HAP-1 (cell line): ENCODE data around the gene CAB39L.

ENCODE experiments used
- DNase-seq, 2 experiments: peaks; one replicate each; pipeline ENCODE4 v3.0.0-alpha.2; 2016 to 2020; ENCODE audit warnings: low spot score in 2 of 2
- H3K27me3 ChIP-seq: fragments of 250-450 bp; sonication (Bioruptor Pico); 2 replicates; pipeline ENCODE4 v1.5.1; 2020; ENCODE audit warnings: low read depth, mild to moderate bottlenecking, moderate library complexity
- H3K36me3 ChIP-seq: fragments of 250-450 bp; sonication (Bioruptor Pico); replicated peaks from 2 replicates; pipeline ENCODE4 v1.5.1; 2020; ENCODE audit warnings: mild to moderate bottlenecking
- H3K4me1 ChIP-seq: fragments of 250-450 bp; sonication (Bioruptor Pico); 2 replicates; pipeline ENCODE4 v1.5.1; 2020; ENCODE audit warnings: mild to moderate bottlenecking
- H3K4me3 ChIP-seq: fragments of 250-450 bp; sonication (Bioruptor Pico); 2 replicates; pipeline ENCODE4 v1.5.1; 2020; ENCODE audit warnings: mild to moderate bottlenecking, moderate library complexity
- H3K9me3 ChIP-seq: fragments of 250-450 bp; sonication (Bioruptor Pico); 2 replicates; pipeline ENCODE4 v1.5.1; 2020; ENCODE audit warnings: mild to moderate bottlenecking, moderate library complexity
- in situ Hi-C: fragments of 300-500 bp; cut with MboI; formaldehyde crosslinking; loops from 3 replicates; pipeline ENCODE4 v1.14.3; 2020; ENCODE audit warnings: low sequenced_read_pairs, inconsistent platforms, mixed read lengths

CAB39L gene

DNA sequence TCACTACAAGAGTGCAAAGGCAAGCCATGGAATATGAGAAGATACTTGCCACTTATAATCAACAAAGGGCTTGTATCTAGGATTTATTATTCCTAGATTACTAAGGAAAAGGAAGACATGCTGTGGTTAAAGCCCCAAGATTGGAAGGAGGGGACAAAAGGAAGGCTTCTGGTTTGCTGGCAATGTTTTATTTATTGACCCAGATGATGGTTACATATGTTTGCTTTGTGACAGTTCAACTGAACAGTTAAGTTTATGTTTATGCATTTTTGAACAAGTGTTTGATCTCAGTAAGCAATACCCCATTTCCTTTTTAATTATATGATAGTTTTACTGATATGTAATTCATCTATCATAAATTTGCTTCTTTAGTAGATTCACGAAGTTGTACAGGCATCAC is 155.9 kb downstream of the CAB39L start:
- no peak overlapping the region for H3K4me3 ChIP-seq
- H3K36me3 ChIP-seq, result no peaks in the 10 kb centered on the region
- no peak for DNase-seq
- H3K4me1 ChIP-seq, result no peaks in the 10 kb centered on the region
- no peaks in the 10 kb centered on the region for H3K9me3 ChIP-seq
- in situ Hi-C loops, result no loop called here
- no peaks in the 10 kb centered on the region for H3K27me3 ChIP-seq

GRCh38 chr13:49279885-49280284 is 164.0 kb downstream of the CAB39L start:
- Histone ChIP-seq H3K4me1 (peaks cover 13% of the 10 kb centered on the region), H3K36me3 (no peaks in the 10 kb centered on the region), H3K9me3 (no peaks in the 10 kb centered on the region), H3K4me3 (no peak overlapping the region), H3K27me3 (no peaks in the 10 kb centered on the region)
- no peak for DNase-seq
- in situ Hi-C loops, result no loop called here

- peak in 1 of 2 experiments; percentile 55 for DNase-seq
- in situ Hi-C loops, result no loop called here
- no peaks in the 10 kb centered on the region for H3K9me3 ChIP-seq
- no peaks in the 10 kb centered on the region for H3K36me3 ChIP-seq
- H3K4me3 ChIP-seq, result no peak overlapping the region
- H3K27me3 ChIP-seq, result no peaks in the 10 kb centered on the region
- H3K4me1 ChIP-seq, result peaks cover 13% of the 10 kb centered on the region
These were observed 164.8 kb downstream of the CAB39L start for GRCh38 chr13:49279112-49279511.

DNA sequence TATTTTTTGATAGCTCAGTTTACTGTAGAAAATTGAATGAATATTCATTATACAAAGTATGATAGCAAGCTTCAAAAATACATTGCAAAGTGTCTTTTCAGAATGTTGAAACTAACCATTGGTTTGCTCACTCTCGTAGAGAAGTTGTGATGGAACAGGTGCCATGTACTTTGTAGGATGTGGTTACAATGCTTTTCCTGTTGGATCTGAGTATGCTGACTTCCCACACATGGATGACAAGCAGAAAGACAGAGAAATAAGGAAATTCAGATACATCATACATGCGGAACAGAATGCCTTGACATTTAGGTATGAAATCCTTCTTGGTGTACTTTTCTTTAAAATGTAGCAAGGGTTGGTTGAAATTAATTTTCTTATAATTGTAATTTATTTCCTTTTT is 165.7 kb downstream of the CAB39L start:
- no peaks in the 10 kb centered on the region for H3K27me3 ChIP-seq
- peaks cover 13% of the 10 kb centered on the region for H3K4me1 ChIP-seq
- H3K36me3 ChIP-seq, result no peaks in the 10 kb centered on the region
- in situ Hi-C loops, result no loop called here
- no peak overlapping the region for H3K4me3 ChIP-seq
- no peaks in the 10 kb centered on the region for H3K9me3 ChIP-seq
- DNase-seq, result no peak

GRCh38 chr13:49272296-49272695 is 171.6 kb downstream of the CAB39L start:
- Histone ChIP-seq H3K9me3 (no peaks in the 10 kb centered on the region), H3K4me1 (no peaks in the 10 kb centered on the region), H3K36me3 (no peaks in the 10 kb centered on the region), H3K27me3 (no peaks in the 10 kb centered on the region), H3K4me3 (no peak overlapping the region)
- in situ Hi-C loops, result no loop called here
- no peak for DNase-seq

GRCh38 chr13:49271264-49271663 is 172.6 kb downstream of the CAB39L start:
- no peak overlapping the region for H3K4me3 ChIP-seq
- H3K9me3 ChIP-seq, result no peaks in the 10 kb centered on the region
- no peaks in the 10 kb centered on the region for H3K36me3 ChIP-seq
- DNase-seq, result no peak
- no peaks in the 10 kb centered on the region for H3K27me3 ChIP-seq
- no peaks in the 10 kb centered on the region for H3K4me1 ChIP-seq
- in situ Hi-C loops, result no loop called here

DNA sequence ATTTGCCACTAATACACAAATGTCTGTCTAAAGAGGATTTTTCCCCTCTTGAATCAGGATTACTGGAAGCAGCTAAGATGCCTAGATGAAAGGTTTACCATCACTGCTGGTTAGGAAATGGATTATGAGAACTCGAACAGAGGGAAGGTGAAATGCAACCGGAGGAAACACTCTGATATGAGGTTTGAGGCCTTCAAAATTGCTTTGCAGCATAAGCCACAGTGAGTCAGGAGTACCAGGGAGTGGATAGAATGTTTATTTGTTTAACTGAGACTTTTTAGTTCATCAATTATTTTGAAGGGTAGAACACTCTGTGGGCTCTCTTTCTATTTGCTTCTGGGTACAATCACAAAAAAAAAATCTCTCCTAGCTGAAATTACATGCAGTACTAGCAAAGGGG is 178.0 kb downstream of the CAB39L start:
- Histone ChIP-seq H3K9me3 (no peaks in the 10 kb centered on the region), H3K27me3 (no peaks in the 10 kb centered on the region), H3K36me3 (peaks cover 10% of the 10 kb centered on the region), H3K4me3 (no peak overlapping the region), H3K4me1 (no peaks in the 10 kb centered on the region)
- DNase-seq, result no peak
- in situ Hi-C loops, result no loop called here

GRCh38 chr13:49262634-49263033 is 181.2 kb downstream of the CAB39L start:
- in situ Hi-C loops, result no loop called here
- Histone ChIP-seq H3K4me3 (no peak overlapping the region), H3K36me3 (peaks cover 11% of the 10 kb centered on the region), H3K4me1 (no peaks in the 10 kb centered on the region), H3K9me3 (no peaks in the 10 kb centered on the region), H3K27me3 (no peaks in the 10 kb centered on the region)
- no peak for DNase-seq

- DNase-seq, result no peak
- Histone ChIP-seq H3K36me3 (peaks cover 31% of the 10 kb centered on the region), H3K9me3 (no peaks in the 10 kb centered on the region), H3K4me1 (no peaks in the 10 kb centered on the region), H3K4me3 (no peak overlapping the region), H3K27me3 (no peaks in the 10 kb centered on the region)
- in situ Hi-C loops, result no loop called here
These were observed 184.3 kb downstream of the CAB39L start for GRCh38 chr13:49259586-49259985.
